ENCODE measurements around the gene CYP2R1.

GRCh38 chr11:14902650-14903350 lies 10.8 kb upstream of the CYP2R1 start:
- TF ChIP-seq CTCF (IDR thresholded peaks at IDR 0.05; ENCODE audit: poor library complexity), result no peak
- no peak for TF ChIP-seq EZH2 (IDR thresholded peaks at IDR 0.05; ENCODE audit: borderline replicate concordance)
- no peak for TF ChIP-seq EZH2phosphoT487 (IDR thresholded peaks at IDR 0.05; ENCODE audit: low read depth, severe bottlenecking, unreplicated experiment)
